ENCODE data around the gene NHSL2. TPM values are rescaled to one million over a fixed set of nuclear protein-coding genes. Genes with fewer than 3 reads are reported as not detected.

The NHSL2 gene
- total and polyA plus RNA-seq, 7 donors: 0.30 to 4.4 (median 1.9) TPM

- H3K36me3 ChIP-seq (ENCODE audit: insufficient read depth in 1 of 2, low read depth in 1 of 2): no peaks in the 10 kb centered on the region
- DNase-seq: no peak
- H3K27me3 ChIP-seq (ENCODE audit: insufficient read depth in 3 of 3, low read length in 2 of 3): peaks cover 0 to 58% (median 0%) of the 10 kb centered on the region in 3 donors
- H3K4me3 ChIP-seq: no peak overlapping the region
- WGBS, 3 donors: 26 to 59% (median 30%) methylated on average over 3 to 16 of the region's 16 CpGs
- no peaks in the 10 kb centered on the region for H3K4me1 ChIP-seq
- no peaks in the 10 kb centered on the region for H3K9me3 ChIP-seq
- ATAC-seq: peak in 1 of 4 donors; percentile 8
- no peak overlapping the region for H3K27ac ChIP-seq
- TF ChIP-seq CTCF (IDR thresholded peaks at IDR 0.05): no peak
- intact Hi-C loops (cut with DNase I): no loop called here
Measured at GRCh38 chrX:72069350-72070160, 158.9 kb downstream of the NHSL2 start.

GRCh38 chrX:72071213-72071612 is 160.6 kb downstream of the NHSL2 start:
- 32 to 50% (median 45%) methylated on average over 2 of the region's 2 CpGs for WGBS, 3 donors
- no peaks in the 10 kb centered on the region for H3K9me3 ChIP-seq
- no peak for TF ChIP-seq CTCF (IDR thresholded peaks at IDR 0.05)
- H3K36me3 ChIP-seq (ENCODE audit: insufficient read depth in 1 of 2, low read depth in 1 of 2): no peaks in the 10 kb centered on the region
- ATAC-seq (no peak), DNase-seq (no peak)
- H3K27ac ChIP-seq: no peak overlapping the region
- peaks cover 0 to 43% (median 0%) of the 10 kb centered on the region in 3 donors for H3K27me3 ChIP-seq (ENCODE audit: insufficient read depth in 3 of 3, low read length in 2 of 3)
- no peak overlapping the region for H3K4me3 ChIP-seq
- no peaks in the 10 kb centered on the region for H3K4me1 ChIP-seq
- intact Hi-C loops (cut with DNase I): no loop called here

GRCh38 chrX:72073633-72074032 is 163.0 kb downstream of the NHSL2 start:
- Histone ChIP-seq H3K4me3 (no peak overlapping the region), H3K9me3 (no peaks in the 10 kb centered on the region), H3K4me1 (no peaks in the 10 kb centered on the region), H3K27me3 (ENCODE audit: insufficient read depth in 3 of 3, low read length in 2 of 3) (peaks cover 0 to 34% (median 0%) of the 10 kb centered on the region in 3 donors), H3K36me3 (ENCODE audit: insufficient read depth in 1 of 2, low read depth in 1 of 2) (no peaks in the 10 kb centered on the region), H3K27ac (no peak overlapping the region)
- intact Hi-C loops (cut with DNase I): no loop called here
- WGBS, 3 donors: 67 to 72% (median 69%) methylated on average over 1 of the region's 1 CpG
- DNase-seq (no peak), ATAC-seq (no peak)
- no peak for TF ChIP-seq CTCF (IDR thresholded peaks at IDR 0.05)

DNA sequence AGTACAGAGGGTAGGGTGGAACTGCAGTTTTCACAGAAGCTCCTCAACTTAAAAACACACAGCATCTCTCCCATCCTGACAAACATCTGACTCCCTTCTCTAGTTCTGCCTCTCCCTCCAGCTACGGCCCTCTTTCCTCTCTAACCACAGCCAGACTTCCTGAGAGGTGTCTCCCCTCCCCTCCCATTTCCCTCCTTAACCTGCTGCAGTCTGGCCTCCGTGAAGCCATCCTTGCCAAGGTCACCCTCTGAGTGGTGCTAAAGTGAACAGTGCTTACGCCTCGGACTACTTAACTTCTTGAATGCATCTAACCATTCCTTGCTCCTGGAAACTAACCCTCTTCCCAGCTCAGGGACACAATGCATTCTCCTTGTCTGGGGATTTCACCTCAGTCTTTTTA is 167.8 kb downstream of the NHSL2 start:
- Histone ChIP-seq H3K4me3 (no peak overlapping the region), H3K27ac (no peak overlapping the region), H3K27me3 (ENCODE audit: insufficient read depth in 3 of 3, low read length in 2 of 3) (peaks cover 0 to 21% (median 0%) of the 10 kb centered on the region in 3 donors), H3K4me1 (no peaks in the 10 kb centered on the region), H3K36me3 (ENCODE audit: insufficient read depth in 1 of 2, low read depth in 1 of 2) (no peaks in the 10 kb centered on the region), H3K9me3 (no peaks in the 10 kb centered on the region)
- 69 to 75% (median 69%) methylated on average over 3 to 4 of the region's 4 CpGs for WGBS, 3 donors
- intact Hi-C loops (cut with DNase I): no loop called here
- ATAC-seq: no peak
- TF ChIP-seq CTCF (IDR thresholded peaks at IDR 0.05): no peak
- DNase-seq: no peak
